Gastroesophageal sphincter (tissue), 3 donors: ENCODE data around the gene WSCD2.

ENCODE experiments used
- CTCF ChIP-seq, 4 experiments: fragments of 200-600 bp in 2 of 4; fragments of 450-650 bp in 2 of 4; sonication (generic) in 1 of 4; IDR thresholded peaks; one replicate each; pipeline ENCODE4 v1.5.1; 2017 to 2019; ENCODE audit warnings: antibody characterized with exemption in 4 of 4, mild to moderate bottlenecking in 2 of 4, moderate library complexity in 2 of 4
- EP300 ChIP-seq: sonication (generic); formaldehyde crosslinking; IDR thresholded peaks from one replicate; pipeline ENCODE4 v1.6.1; 2017; ENCODE audit warnings: antibody characterized with exemption, mild to moderate bottlenecking
- POLR2A ChIP-seq, 2 donors: fragments of 450-650 bp; IDR thresholded peaks; one replicate each; pipeline ENCODE4 v1.6.1; 2017; ENCODE audit warnings: antibody characterized with exemption in 2 of 2, mild to moderate bottlenecking in 2 of 2, moderate library complexity in 1 of 2
- POLR2AphosphoS5 ChIP-seq: sonication (generic); formaldehyde crosslinking; IDR thresholded peaks from one replicate; pipeline ENCODE4 v1.6.1; 2017; ENCODE audit warnings: antibody characterized with exemption

- no peak for TF ChIP-seq POLR2A (IDR thresholded peaks at IDR 0.05)
- TF ChIP-seq POLR2AphosphoS5: no peak
- no peak for TF ChIP-seq CTCF (IDR thresholded peaks at IDR 0.05)
- TF ChIP-seq EP300: no peak
Observed at GRCh38 chr12:108228746-108229145, 99.7 kb downstream of the WSCD2 start.
